Tibial nerve (tissue), 4 donors: ENCODE data around the gene IL1RL2.

Source experiments
- EP300 ChIP-seq, 2 donors: sonication (generic); formaldehyde crosslinking; IDR thresholded peaks; one replicate each; pipeline ENCODE4 v1.6.1; 2017; ENCODE audit warnings: antibody characterized with exemption in 2 of 2, mild to moderate bottlenecking in 1 of 2
- POLR2A ChIP-seq, 2 donors: fragments of 450-650 bp; IDR thresholded peaks; one replicate each; pipeline ENCODE4 v1.6.1; 2017; ENCODE audit warnings: antibody characterized with exemption in 2 of 2, mild to moderate bottlenecking in 2 of 2, moderate library complexity in 2 of 2
- TF ChIP-seq, protein P1 (sequence below), 5 experiments: fragments of 200-600 bp in 3 of 5; fragments of 450-650 bp in 2 of 5; sonication (generic) in 3 of 5; IDR thresholded peaks; one replicate each; pipeline ENCODE4 v1.5.1; 2016 to 2019; ENCODE audit warnings: antibody characterized with exemption in 5 of 5, mild to moderate bottlenecking in 3 of 5, moderate library complexity in 2 of 5

- TF ChIP-seq, protein P1, sequence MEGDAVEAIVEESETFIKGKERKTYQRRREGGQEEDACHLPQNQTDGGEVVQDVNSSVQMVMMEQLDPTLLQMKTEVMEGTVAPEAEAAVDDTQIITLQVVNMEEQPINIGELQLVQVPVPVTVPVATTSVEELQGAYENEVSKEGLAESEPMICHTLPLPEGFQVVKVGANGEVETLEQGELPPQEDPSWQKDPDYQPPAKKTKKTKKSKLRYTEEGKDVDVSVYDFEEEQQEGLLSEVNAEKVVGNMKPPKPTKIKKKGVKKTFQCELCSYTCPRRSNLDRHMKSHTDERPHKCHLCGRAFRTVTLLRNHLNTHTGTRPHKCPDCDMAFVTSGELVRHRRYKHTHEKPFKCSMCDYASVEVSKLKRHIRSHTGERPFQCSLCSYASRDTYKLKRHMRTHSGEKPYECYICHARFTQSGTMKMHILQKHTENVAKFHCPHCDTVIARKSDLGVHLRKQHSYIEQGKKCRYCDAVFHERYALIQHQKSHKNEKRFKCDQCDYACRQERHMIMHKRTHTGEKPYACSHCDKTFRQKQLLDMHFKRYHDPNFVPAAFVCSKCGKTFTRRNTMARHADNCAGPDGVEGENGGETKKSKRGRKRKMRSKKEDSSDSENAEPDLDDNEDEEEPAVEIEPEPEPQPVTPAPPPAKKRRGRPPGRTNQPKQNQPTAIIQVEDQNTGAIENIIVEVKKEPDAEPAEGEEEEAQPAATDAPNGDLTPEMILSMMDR (IDR thresholded peaks at IDR 0.05): no peak
- TF ChIP-seq POLR2A (IDR thresholded peaks at IDR 0.05) (no peak), EP300 (IDR thresholded peaks at IDR 0.05) (no peak)
Measured at GRCh38 chr2:102138331-102138730, 48.5 kb upstream of the IL1RL2 start.
